GM19467 (cell line): ENCODE data around the gene TSEN54.

Source experiments
- ATAC-seq: cut with Tn5 transposase; IDR thresholded peaks from one replicate; pipeline ENCODE4 v1.9.1; 2021; ENCODE audit warnings: mild to moderate bottlenecking, moderate library complexity; ENCODE audit not compliant: unreplicated experiment

TSEN54 gene

GRCh38 chr17:75559958-75560533 is 43.7 kb downstream of the TSEN54 start:
- ATAC-seq, result no peak

DNA sequence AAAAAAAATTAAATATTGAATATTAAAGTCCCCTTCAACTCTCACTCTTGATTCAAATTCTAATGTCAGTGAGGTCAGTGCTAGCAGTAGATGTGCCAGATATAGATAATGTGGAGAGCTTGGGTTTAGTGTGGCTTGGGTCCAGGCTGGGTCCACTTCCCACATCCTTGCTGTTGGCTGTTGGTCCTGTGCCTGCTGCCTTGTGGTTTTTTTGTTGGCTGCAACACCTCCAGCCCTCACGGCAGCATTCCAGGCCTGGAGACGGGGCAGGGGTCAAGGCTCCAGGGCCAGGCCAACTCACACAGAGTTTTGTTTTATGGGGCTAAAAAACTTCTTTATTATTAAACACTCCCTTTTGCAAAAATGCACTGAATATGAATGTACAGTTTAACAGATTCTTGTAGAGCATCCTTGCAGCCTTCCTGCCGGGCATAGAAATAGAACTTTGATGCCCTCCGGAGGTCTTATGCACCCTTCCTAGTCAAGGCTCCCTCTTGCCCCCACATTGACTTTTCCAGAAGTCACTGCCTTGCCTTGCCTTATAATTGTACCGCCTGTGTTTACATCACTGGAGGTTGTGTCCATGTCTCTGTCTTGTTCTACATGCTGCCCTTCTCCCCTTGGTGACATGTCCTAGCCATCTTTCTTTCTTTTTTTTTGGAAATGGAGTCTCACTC is 45.7 kb downstream of the TSEN54 start:
- ATAC-seq, result no peak

- no peak for ATAC-seq
These were observed 46.9 kb downstream of the TSEN54 start for GRCh38 chr17:75563063-75563758.

- no peak for ATAC-seq
These were observed 47.9 kb downstream of the TSEN54 start for GRCh38 chr17:75564195-75564594.

DNA sequence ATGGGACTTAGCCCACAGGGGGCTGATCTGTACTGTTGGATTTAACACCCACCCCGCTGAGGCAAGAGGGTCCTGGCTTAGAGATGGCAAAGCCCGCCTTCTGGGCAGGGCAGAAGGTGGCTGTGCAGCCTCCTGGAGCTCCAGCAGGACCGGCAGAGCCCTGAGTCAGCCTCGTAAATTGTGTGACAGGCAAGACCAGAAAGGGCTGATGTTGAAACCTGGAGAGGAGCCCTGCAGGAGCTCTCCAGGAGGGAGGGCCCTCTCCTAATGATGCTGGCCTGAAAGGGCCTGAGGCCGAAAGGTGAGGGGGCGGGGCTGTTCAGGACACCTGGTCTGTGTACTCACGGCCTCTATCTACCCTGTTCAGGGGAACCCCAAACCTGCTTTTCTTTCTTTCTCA is 48.7 kb downstream of the TSEN54 start:
- ATAC-seq, result no peak

GRCh38 chr17:75565618-75566017 is 49.3 kb downstream of the TSEN54 start:
- no peak for ATAC-seq

DNA sequence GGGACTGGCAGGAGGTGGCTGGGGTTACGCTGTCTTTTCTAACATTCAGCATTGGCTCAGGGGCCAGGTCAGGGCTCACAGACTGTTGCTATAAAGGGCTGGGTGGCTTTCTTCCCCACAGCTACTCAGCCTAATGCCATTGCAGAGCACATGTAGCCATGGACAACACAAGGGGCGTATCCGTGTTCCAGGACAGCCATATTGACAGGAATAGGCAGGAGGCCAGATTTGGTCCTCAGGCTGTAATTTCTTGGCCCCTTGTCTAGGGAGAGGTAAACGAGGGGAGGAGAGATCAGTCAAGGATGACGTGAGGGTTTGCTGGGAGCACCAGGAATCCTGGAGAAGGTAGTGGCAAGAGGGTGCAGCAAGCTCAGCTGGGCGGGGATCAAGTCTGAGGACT is 50.1 kb downstream of the TSEN54 start:
- ATAC-seq, result no peak

DNA sequence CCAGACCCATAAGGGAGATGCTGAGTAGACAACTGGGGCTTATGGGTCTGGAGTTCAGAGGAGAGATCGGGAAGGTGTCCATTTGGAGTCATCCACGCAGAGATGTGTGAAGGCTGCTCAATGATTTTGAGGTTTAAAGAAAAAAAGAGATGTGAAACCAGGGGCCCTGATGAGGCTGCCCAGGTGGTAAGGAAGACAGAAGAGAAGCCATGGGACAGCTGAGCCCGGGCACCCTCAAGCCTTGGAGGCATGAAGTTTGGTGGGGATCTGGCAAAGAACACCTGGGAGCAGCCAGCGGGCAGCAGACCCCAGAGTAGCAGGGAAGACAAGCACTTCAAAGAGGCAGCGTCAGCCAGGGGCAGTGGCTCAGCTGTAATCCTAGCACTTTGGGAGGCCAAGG is 50.5 kb downstream of the TSEN54 start:
- no peak for ATAC-seq

DNA sequence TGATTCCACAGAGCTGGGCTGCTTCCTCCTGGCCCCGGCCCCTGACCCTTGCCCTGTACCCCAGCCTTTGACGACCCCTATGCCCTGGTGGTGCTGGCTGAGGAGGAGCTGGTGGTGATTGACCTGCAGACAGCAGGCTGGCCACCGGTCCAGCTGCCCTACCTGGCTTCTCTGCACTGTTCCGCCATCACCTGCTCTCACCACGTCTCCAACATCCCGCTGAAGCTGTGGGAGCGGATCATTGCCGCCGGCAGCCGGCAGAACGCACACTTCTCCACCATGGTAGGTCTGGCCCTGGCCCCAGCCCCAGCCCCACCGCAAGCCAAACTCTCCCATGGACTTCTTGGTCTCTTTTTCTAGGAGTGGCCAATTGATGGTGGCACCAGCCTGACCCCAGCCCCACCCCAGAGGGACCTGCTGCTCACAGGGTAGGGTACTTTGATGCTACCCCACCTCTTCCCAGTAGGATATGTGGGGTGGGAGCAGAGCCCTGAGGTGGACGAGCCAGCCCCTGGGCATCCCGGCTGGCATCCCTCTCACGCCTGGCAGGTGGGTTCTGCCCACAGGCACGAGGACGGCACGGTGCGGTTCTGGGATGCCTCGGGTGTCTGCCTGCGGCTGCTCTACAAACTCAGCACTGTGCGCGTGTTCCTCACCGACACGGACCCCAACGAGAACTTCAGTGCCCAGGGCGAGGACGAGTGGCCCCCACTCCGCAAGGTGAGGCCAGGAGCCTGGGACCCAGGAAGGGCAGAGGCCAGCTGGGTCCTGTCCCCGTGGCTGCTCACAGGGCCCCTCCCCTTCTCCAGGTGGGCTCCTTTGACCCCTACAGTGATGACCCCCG is 52.3 kb downstream of the TSEN54 start:
- no peak for ATAC-seq

DNA sequence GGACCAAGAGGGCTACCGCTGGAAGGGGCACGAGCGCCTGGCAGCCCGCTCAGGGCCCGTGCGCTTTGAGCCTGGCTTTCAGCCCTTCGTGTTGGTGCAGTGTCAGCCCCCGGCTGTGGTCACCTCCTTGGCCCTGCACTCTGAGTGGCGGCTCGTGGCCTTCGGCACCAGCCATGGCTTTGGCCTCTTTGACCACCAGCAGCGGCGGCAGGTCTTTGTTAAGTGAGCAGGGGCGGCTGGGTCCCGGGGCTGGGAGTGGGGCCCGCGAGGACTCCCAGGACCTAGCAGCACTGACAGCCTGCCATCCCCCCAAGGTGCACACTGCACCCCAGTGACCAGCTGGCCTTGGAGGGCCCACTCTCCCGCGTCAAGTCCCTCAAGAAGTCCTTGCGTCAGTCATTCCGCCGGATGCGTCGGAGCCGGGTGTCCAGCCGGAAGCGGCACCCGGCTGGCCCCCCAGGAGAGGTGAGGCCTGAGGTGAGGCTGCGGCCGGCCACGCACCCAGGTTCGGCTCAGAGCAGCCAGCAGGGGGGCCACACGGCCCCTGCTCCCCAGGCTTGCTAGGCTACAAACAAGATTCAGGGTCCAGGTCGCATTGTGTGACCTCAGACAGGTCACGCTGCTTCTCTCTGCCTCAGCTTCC is 53.8 kb downstream of the TSEN54 start:
- ATAC-seq, result no peak

GRCh38 chr17:75570772-75571171 is 54.4 kb downstream of the TSEN54 start:
- ATAC-seq, result no peak

DNA sequence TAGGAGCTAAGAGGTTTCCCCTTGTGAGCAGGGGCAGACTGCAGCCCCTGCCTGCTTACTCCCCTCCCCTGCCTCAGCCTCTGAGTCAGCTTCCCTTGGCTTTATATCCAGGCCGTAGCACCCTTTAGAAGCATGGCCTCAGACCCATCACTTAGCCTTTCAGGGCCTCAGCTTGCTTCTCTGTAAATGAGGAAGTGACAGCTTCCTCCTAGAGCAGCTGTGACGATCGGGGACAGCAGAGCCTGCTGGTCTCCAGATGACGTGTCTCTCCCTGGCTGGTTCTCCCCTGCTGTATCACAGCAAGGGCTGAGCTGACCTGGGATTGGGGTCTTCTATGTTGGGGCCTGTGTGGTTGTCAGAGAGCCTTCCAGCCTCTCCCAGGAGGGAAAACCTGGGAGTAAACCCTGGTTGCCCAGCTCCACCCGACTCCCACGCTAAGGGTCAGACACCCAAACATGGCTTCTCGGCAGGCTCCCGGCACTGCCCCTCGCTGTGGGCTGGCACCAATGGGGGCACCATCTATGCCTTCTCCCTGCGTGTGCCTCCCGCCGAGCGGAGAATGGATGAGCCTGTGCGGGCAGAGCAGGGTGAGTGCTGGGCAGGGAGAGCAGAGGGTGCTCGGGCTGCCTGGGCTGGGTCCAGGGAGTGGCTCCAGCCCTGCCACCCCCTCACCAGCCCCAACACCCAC is 55.0 kb downstream of the TSEN54 start:
- peak; percentile 68 for ATAC-seq

DNA sequence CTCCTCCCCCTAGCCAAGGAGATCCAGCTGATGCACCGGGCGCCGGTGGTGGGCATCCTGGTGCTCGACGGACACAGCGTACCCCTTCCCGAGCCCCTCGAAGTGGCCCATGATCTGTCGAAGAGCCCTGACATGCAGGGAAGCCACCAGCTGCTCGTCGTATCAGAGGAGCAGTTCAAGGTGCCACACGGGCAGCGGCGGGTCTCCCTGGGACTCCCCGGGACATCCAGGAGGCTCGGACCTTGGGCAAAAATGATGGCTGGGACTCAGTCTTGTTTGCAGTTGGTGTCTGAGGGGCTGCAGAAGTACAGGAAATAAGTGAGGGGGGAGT is 55.5 kb downstream of the TSEN54 start:
- no peak for ATAC-seq

DNA sequence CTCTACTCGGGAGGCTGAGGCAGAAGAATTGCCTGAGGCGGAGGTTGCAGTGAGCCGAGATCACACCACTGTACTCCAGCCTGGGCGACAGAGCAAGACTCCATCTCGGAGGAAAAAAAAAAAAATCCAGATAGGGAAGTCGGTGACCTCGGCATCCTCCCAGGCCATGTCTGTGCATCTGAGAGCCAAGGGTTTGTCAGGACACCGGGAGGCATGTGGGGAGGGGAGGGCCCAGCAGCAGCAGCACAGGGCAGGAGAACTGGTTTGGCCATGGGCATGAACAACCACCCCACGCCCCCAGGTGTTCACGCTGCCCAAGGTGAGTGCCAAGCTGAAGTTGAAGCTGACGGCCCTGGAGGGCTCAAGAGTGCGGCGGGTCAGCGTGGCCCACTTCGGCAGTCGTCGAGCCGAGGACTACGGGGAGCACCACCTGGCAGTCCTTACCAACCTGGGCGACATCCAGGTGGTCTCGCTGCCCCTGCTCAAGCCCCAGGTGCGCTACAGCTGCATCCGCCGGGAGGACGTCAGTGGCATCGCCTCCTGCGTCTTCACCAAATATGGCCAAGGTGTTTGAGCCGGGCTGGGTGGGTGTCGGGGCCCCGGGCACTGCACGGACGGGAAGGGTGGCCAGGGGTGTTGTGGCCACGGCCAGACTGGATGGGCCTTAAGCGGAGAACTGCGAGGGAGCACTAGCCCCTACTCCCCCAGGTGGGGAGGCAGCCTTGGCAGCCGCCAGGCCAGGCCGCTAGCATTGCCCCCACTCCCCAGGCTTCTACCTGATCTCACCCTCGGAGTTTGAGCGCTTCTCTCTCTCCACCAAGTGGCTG is 56.6 kb downstream of the TSEN54 start:
- no peak for ATAC-seq

- no peak for ATAC-seq
These were observed 57.2 kb downstream of the TSEN54 start for GRCh38 chr17:75573540-75573957.

- ATAC-seq, result no peak
These were observed 57.7 kb downstream of the TSEN54 start for GRCh38 chr17:75573994-75574393.
